Measurements from ENCODE around the gene SH2B3.

- TF ChIP-seq CTCF (IDR thresholded peaks at IDR 0.05; ENCODE audit: poor library complexity, severe bottlenecking) (no peak), EZH2 (IDR thresholded peaks at IDR 0.05; ENCODE audit: borderline replicate concordance, insufficient read depth, low read length, poor library complexity, severe bottlenecking) (no peak), POLR2AphosphoS5 (IDR thresholded peaks at IDR 0.05) (no peak), EP300 (conservative IDR thresholded peaks at IDR 0.05; ENCODE audit: poor library complexity, severe bottlenecking) (no peak), SMC3 (conservative IDR thresholded peaks at IDR 0.05; ENCODE audit: poor library complexity) (no peak), RAD21 (conservative IDR thresholded peaks at IDR 0.05) (no peak)
Measured at GRCh38 chr12:111488798-111489197, 83.1 kb downstream of the SH2B3 start.

Data from neural cell (in vitro differentiated cells).